Activated naive CD4-positive, alpha-beta T cell treated with anti-CD3 and anti-CD28 coated beads, Interleukin-2, amount 50 U/mL, for 24 hours (primary cell): ENCODE data around the gene MYO1A.

Source experiments
- H3K27ac Mint-ChIP-seq: one replicate; pipeline ENCODE4 v1.8.0; 2021; ENCODE audit warnings: mild to moderate bottlenecking, mixed read lengths
- H3K27me3 Mint-ChIP-seq: one replicate; pipeline ENCODE4 v1.8.0; 2021; ENCODE audit warnings: mixed read lengths
- H3K36me3 Mint-ChIP-seq: one replicate; pipeline ENCODE4 v1.8.0; 2021; ENCODE audit warnings: mixed read lengths
- H3K4me1 Mint-ChIP-seq: one replicate; pipeline ENCODE4 v1.8.0; 2021; ENCODE audit warnings: mixed read lengths
- H3K4me3 Mint-ChIP-seq: one replicate; pipeline ENCODE4 v1.8.0; 2021; ENCODE audit warnings: mild to moderate bottlenecking, mixed read lengths
- H3K9me3 Mint-ChIP-seq: one replicate; pipeline ENCODE4 v1.8.0; 2021; ENCODE audit warnings: mixed read lengths

MYO1A gene

GRCh38 chr12:56999456-56999855 is 50.5 kb downstream of the MYO1A start:
- H3K27ac Mint-ChIP-seq = peak overlapping the region; percentile 92
- no peaks in the 10 kb centered on the region for H3K9me3 Mint-ChIP-seq
- H3K36me3 Mint-ChIP-seq = peaks cover 18% of the 10 kb centered on the region
- no peak overlapping the region for H3K4me3 Mint-ChIP-seq
- H3K27me3 Mint-ChIP-seq = no peaks in the 10 kb centered on the region
- H3K4me1 Mint-ChIP-seq = peaks cover 58% of the 10 kb centered on the region

DNA sequence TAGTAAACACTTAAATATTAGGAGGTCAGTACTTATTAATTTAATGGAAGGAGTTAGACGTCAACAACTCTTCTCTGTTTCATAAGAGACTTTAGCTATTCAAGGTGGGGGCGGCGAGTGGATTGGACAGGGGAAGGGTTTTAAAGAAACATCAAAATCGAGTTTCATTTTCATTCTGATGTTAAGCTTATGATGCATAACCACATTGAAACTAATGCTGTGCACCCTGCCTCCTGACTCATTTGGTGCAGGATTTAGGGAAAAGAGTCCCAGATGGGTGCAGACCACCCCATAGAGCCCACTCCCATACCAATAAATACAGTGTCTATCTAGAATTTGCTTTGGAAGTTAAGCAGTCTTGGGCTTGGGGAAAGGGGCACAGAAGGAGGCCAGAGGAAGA is 50.9 kb downstream of the MYO1A start:
- peaks cover 14% of the 10 kb centered on the region for H3K36me3 Mint-ChIP-seq
- H3K4me3 Mint-ChIP-seq = peak overlapping the region; percentile 74
- no peaks in the 10 kb centered on the region for H3K9me3 Mint-ChIP-seq

DNA sequence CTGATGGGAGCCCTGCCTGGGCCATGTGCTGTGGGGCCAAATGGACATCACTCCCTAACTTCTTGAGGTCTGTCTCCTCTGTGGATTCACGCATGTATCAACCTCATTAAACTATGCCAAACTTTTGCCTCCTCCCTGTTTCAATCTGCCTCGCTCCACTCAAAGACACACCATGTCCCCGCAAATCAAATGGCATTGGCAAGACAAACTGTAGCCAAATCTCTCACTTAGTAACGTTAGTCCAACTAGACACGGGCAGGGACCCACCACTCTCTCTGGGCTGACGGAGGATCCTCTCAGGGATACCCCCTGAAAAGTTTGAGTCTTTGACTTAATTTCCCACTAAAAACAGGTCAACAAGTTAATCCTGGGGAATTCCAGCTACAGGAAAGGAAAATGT is 51.6 kb downstream of the MYO1A start:
- Mint-ChIP-seq H3K27ac (peak overlapping the region; percentile 38), H3K36me3 (peaks cover 10% of the 10 kb centered on the region), H3K9me3 (no peaks in the 10 kb centered on the region), H3K4me1 (peaks cover 50% of the 10 kb centered on the region), H3K4me3 (peak overlapping the region; percentile 51), H3K27me3 (no peaks in the 10 kb centered on the region)

More for the DNA sequence above, 50.9 kb downstream of the MYO1A start:
- Mint-ChIP-seq H3K4me1 (peaks cover 53% of the 10 kb centered on the region), H3K27me3 (no peaks in the 10 kb centered on the region), H3K27ac (peak overlapping the region; percentile 92)

DNA sequence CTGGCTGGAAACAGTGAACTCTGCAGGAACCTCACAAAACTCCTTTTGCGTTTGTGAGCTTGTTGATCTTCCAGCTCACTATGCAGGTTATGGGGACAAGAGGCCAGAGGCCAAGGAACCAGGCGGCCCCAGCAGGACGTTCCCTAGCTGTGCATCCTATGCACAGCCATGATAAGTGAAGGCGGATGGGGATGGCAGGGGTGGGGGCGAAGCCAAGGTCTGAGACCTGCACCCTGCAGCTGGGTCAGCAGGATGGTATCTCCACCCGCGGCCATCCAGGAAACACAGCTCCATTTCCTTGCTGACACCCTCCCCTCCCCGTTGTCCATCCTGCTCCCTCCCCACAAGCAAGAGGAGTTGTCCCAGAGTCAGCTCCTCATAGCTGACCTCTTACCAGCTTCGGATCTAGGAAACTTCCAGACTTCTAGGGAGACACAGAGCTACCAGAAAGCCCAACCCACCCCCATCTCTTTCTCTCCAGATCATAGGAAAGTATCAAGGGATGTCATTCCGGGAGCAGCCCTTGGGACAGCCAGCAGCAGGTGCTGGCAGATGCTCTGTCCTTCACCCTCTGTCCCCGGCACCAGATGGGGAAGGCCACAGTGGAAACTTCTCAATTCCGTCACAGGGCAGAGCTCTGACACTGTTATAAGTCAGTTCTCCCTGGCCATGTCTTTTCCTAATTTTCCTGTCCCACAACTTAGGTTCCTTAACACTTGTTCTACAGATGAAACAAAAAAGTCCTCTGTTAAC is 53.0 kb downstream of the MYO1A start:
- Mint-ChIP-seq H3K27ac (no peak overlapping the region), H3K9me3 (no peaks in the 10 kb centered on the region), H3K4me3 (no peak overlapping the region), H3K27me3 (no peaks in the 10 kb centered on the region), H3K4me1 (peaks cover 44% of the 10 kb centered on the region), H3K36me3 (peaks cover 6% of the 10 kb centered on the region)

- H3K9me3 Mint-ChIP-seq = no peaks in the 10 kb centered on the region
- no peak overlapping the region for H3K27ac Mint-ChIP-seq
- H3K36me3 Mint-ChIP-seq = peaks cover 6% of the 10 kb centered on the region
- H3K4me3 Mint-ChIP-seq = no peak overlapping the region
- no peaks in the 10 kb centered on the region for H3K27me3 Mint-ChIP-seq
- peaks cover 42% of the 10 kb centered on the region for H3K4me1 Mint-ChIP-seq
Measured at GRCh38 chr12:56995930-56996496, 53.9 kb downstream of the MYO1A start.

GRCh38 chr12:56995201-56995929 is 54.6 kb downstream of the MYO1A start:
- Mint-ChIP-seq H3K36me3 (peaks cover 6% of the 10 kb centered on the region), H3K4me3 (no peak overlapping the region), H3K27ac (no peak overlapping the region), H3K4me1 (peaks cover 37% of the 10 kb centered on the region), H3K27me3 (no peaks in the 10 kb centered on the region), H3K9me3 (no peaks in the 10 kb centered on the region)

DNA sequence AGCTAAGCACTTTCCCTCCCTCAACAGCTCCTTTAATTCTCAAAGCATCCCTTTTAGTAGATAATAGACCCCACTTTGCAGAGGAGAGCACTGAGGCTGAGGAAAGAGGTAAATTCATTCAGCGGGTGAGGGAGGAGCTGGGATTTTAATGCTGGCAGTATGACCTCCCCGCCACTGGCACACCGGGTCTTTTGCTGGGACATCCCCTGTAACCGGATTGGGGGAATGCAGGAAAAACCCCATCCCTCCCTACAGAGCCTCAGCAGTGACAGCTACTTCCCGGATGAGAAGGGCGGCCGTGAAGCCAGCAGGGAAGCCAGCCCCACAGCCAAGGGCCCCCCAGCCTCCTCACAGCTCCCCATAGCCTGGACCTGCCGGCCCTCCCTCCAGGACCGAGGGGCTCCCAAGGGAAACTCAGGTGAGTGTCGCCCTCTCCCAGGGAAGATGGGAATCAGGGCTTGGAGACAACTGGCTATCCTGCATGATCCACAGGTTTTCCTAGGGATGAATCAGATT is 55.6 kb downstream of the MYO1A start:
- H3K27me3 Mint-ChIP-seq = no peaks in the 10 kb centered on the region
- no peak overlapping the region for H3K4me3 Mint-ChIP-seq
- H3K36me3 Mint-ChIP-seq = peaks cover 6% of the 10 kb centered on the region
- H3K27ac Mint-ChIP-seq = no peak overlapping the region
- peaks cover 29% of the 10 kb centered on the region for H3K4me1 Mint-ChIP-seq
- H3K9me3 Mint-ChIP-seq = no peaks in the 10 kb centered on the region

DNA sequence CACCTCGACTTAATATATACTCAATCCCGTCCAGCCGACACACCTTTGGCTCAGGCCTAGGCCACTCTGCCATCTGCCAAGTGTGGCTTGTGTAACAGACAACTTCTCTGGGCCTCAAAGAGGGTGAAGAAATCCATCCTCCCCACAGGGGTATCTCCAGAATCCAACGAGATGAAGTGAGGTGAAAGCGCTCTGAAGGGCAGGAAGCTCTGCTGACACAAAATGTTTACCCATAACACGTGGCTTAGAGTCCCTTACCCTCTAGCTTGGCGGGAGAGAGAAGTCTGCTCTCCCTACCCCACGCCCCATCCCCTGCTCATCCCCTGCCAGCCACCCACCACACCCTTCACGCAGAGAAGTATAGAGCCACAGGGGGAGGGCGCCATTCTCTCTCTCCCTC is 56.6 kb downstream of the MYO1A start:
- Mint-ChIP-seq H3K9me3 (no peaks in the 10 kb centered on the region), H3K36me3 (peaks cover 3% of the 10 kb centered on the region), H3K4me1 (peaks cover 20% of the 10 kb centered on the region)

DNA sequence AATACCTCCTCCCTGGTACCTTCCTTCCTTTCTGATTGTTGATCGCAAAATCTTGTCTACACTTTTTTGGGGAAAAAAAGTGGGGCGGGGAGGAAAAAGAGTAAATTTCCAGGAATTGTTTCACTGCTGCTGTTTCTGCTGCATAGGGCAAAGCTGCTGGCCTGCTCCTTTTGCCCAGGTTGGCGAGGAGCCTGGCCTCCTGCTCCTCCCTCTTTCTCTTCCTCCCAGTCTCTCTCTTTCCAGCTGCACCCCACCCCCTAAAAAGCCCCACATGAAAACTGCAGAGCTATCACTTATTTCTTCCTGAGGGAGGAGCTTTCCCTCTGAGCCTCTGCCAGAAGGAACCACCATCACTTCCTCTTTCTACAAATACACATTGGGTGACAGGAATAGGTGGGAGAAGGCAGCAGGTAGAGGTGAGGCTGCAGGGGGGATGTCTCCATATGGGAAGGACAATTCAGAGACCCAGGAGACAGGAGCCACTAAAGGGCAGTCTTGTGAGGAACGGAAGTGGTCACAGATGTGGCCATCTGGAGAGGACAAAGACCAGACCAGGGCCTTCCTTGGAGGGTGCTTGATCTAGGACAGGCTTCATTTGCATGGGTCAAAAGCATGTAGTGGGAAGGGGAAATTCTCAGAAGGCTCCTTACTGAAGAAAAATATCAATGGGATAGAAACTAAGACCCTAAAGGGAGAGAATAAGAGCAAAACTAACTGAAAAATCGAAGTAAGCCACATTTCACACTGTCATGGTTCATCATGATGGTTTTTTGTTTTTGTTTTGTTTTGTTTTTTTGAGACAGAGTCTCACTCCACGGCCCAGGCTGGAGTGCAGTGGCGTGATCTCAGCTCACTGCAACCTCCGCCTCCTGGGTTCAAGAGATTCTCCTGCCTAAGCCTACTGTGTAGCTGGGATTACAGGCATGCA is 58.3 kb downstream of the MYO1A start:
- H3K4me1 Mint-ChIP-seq = peaks cover 20% of the 10 kb centered on the region
- no peaks in the 10 kb centered on the region for H3K27me3 Mint-ChIP-seq
- no peak overlapping the region for H3K27ac Mint-ChIP-seq

More for the DNA sequence above, 56.6 kb downstream of the MYO1A start:
- no peak overlapping the region for H3K27ac Mint-ChIP-seq
- no peak overlapping the region for H3K4me3 Mint-ChIP-seq
- no peaks in the 10 kb centered on the region for H3K27me3 Mint-ChIP-seq

GRCh38 chr12:56990648-56991318 is 59.1 kb downstream of the MYO1A start:
- Mint-ChIP-seq H3K27ac (no peak overlapping the region), H3K9me3 (no peaks in the 10 kb centered on the region), H3K4me3 (no peak overlapping the region), H3K36me3 (no peaks in the 10 kb centered on the region), H3K27me3 (no peaks in the 10 kb centered on the region), H3K4me1 (peaks cover 20% of the 10 kb centered on the region)

More for the DNA sequence above, 58.3 kb downstream of the MYO1A start:
- Mint-ChIP-seq H3K4me3 (no peak overlapping the region), H3K9me3 (no peaks in the 10 kb centered on the region), H3K36me3 (no peaks in the 10 kb centered on the region)

DNA sequence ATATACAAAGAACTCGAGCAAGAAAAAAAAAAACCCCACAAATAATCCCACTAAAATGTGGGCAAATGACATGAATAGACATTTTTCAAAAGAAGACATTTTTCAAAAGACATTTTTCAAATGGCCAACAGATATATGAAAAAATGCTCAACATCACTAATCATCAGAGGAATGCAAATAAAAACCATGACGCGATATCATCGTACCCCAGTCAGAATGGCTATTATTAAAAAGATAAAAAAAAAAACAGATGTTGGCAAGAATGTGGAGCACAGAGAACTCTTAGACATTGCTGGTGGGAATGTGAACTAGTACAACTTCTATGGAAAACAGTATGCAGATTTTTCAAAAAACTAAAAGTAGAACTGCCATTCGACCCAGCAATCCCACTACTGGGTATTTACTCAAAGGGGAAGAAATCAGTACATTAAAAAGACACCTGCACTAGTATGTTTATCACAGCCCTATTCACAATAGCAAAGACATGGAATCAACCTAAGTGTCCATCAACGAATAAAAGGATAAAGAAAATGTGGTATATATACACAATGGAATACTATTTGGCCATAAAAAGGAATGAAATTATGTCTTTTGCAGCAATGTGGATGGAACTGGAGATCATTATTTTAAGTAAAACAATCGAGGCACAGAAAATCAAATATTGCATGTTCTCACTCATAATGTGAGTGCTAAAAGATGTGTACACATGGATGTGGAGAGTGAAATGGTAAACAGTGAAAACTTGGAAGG is 59.9 kb downstream of the MYO1A start:
- Mint-ChIP-seq H3K36me3 (no peaks in the 10 kb centered on the region), H3K4me3 (no peak overlapping the region), H3K27me3 (no peaks in the 10 kb centered on the region), H3K9me3 (no peaks in the 10 kb centered on the region), H3K27ac (no peak overlapping the region), H3K4me1 (peaks cover 20% of the 10 kb centered on the region)

DNA sequence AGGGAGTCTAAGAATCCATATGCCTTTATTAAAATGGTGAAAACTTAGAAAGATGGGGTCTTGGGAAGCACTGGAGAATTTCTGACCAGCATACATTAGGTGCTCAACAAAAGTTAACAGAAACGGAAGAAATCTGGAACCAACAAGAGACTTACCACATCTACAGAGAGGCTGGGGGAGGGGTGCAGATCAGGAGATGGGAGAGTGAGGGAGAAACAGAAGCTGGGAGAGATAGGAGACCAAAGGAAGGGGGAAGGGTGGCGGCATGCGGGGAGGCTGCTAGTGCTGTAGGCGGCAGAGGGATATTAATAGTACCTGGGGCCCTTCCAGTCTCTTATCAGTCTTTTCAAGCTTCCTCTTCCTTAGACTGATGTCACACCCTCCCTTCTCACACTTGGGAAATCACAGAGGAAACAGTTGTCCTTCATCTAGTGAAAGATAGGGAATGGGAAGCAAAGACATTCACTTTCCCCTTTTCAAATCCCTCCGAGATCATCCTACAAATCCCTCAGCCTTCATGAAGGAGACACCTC is 61.7 kb downstream of the MYO1A start:
- Mint-ChIP-seq H3K27me3 (no peaks in the 10 kb centered on the region), H3K4me1 (peaks cover 20% of the 10 kb centered on the region), H3K9me3 (no peaks in the 10 kb centered on the region), H3K27ac (peak overlapping the region; percentile 35), H3K36me3 (no peaks in the 10 kb centered on the region), H3K4me3 (no peak overlapping the region)

DNA sequence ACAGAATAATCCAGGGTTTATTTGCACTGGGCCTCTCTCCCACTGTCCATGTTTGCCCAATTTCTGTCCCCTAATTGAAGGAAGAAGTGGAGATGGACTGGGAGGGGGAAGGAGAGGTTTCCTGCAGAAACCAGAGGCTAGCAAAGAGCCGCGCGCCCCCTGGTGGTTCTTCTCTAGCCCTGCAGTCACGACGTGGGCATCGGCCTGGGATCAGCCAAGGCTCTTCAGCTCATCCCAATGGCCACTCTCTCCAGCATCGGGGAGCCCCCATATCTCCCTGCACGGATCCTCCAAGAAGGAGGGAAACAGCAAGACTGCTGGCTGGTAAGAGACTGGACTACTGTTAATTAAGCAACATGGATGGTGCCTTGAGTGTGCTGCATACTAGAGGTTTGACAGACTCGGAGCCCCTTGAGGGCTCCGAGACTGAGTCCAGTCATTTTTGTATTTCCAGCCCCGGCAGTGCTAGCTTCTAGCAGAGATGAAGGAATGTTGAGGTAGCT is 62.3 kb downstream of the MYO1A start:
- Mint-ChIP-seq H3K27ac (no peak overlapping the region), H3K4me1 (peaks cover 20% of the 10 kb centered on the region), H3K9me3 (no peaks in the 10 kb centered on the region), H3K4me3 (no peak overlapping the region), H3K36me3 (no peaks in the 10 kb centered on the region), H3K27me3 (no peaks in the 10 kb centered on the region)

DNA sequence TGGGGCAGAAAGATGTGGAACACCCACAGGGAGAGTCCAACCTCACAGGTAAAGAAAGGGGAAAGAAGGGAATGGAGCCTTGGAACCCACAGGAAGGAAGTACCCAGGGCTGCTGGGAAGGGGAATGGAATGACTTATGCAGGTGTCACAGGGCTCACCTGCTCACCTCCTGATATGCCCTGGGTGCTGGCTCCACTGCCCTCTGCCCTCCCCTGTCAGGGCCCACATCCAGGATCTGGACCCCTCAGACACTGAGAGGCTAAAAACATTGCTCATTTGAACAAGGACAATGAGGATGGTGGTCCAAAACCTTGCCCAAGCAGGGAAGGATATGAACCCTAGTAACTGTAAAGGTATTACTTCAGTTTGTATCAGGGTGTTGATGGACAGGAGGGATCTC is 62.9 kb downstream of the MYO1A start:
- no peaks in the 10 kb centered on the region for H3K27me3 Mint-ChIP-seq
- no peak overlapping the region for H3K4me3 Mint-ChIP-seq
- H3K36me3 Mint-ChIP-seq = no peaks in the 10 kb centered on the region
- peaks cover 20% of the 10 kb centered on the region for H3K4me1 Mint-ChIP-seq
- no peaks in the 10 kb centered on the region for H3K9me3 Mint-ChIP-seq
- no peak overlapping the region for H3K27ac Mint-ChIP-seq
